Lower leg skin (tissue), 3 donors: ENCODE measurements around the gene NGEF.

ENCODE experiments used
- POLR2A ChIP-seq, 2 donors: fragments of 450-650 bp; IDR thresholded peaks; one replicate each; pipeline ENCODE4 v1.6.1; 2016 to 2017; ENCODE audit warnings: antibody characterized with exemption in 2 of 2, mild to moderate bottlenecking in 1 of 2, moderate library complexity in 1 of 2
- TF ChIP-seq, protein P1 (sequence below), 3 donors: fragments of 450-650 bp; IDR thresholded peaks; one replicate each; pipeline ENCODE4 v1.5.1; 2016; ENCODE audit warnings: antibody characterized with exemption in 3 of 3, mild to moderate bottlenecking in 3 of 3, moderate library complexity in 2 of 3

DNA sequence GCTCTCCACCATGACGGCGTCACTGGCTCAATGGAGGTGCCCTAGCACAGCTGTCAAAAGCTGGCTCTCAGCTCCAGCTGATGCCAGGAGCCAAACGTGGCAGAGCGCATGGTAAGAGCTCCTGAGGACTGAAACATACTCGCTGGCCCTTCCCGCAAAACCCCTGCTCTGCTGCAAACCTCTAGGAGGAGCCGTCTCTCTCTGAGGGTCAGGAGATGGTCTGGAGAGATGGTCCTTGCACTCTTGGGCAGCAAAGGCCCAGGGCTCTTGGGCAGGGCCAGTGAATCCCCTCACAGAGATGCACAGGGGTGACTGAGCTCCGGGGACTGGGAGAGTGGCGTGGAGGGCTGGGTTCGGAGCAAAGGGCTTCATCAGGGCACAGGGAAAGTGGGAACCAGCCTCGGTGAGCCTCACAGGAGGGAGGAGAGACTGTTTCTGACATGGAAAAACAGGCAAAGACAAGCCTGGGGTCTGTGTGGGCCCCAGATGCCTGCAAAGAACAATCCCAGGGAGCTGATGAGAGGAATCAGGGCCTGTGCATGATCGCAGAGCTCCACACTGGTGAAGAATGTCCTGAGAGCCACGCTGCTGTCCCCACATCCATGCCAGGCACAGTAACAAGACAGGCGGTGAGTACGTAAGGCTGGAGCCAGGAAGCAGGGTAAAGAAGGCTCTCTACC lies 125.7 kb downstream of the NGEF start:
- TF ChIP-seq, protein P1, sequence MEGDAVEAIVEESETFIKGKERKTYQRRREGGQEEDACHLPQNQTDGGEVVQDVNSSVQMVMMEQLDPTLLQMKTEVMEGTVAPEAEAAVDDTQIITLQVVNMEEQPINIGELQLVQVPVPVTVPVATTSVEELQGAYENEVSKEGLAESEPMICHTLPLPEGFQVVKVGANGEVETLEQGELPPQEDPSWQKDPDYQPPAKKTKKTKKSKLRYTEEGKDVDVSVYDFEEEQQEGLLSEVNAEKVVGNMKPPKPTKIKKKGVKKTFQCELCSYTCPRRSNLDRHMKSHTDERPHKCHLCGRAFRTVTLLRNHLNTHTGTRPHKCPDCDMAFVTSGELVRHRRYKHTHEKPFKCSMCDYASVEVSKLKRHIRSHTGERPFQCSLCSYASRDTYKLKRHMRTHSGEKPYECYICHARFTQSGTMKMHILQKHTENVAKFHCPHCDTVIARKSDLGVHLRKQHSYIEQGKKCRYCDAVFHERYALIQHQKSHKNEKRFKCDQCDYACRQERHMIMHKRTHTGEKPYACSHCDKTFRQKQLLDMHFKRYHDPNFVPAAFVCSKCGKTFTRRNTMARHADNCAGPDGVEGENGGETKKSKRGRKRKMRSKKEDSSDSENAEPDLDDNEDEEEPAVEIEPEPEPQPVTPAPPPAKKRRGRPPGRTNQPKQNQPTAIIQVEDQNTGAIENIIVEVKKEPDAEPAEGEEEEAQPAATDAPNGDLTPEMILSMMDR (IDR thresholded peaks at IDR 0.05), result no peak
- no peak for TF ChIP-seq POLR2A (IDR thresholded peaks at IDR 0.05)
